Spleen (tissue), 11 donors: ENCODE measurements around the gene RIOK3. TPM values are rescaled to one million over a fixed set of nuclear protein-coding genes. Genes with fewer than 3 reads are reported as not detected.

Experiments used
- DNase-seq: peaks from one replicate; pipeline ENCODE4 v3.0.0-alpha.2; 2020
- H3K27ac ChIP-seq, 8 donors: fragments of 200-600 bp; sonication (generic) in 7 of 8; 1 replicate in 4 of 8; 2 replicates in 4 of 8; pipeline versions ENCODE4 v1.5.0 to v1.8.0; 2016 to 2021; ENCODE audit warnings: inconsistent platforms in 4 of 8, mild to moderate bottlenecking in 4 of 8, moderate library complexity in 1 of 8
- H3K27me3 ChIP-seq, 7 donors: fragments of 200-600 bp; sonication (generic) in 6 of 7; replicated peaks in 1 of 7; 1 replicate in 4 of 7; 2 replicates in 3 of 7; pipeline versions ENCODE4 v1.5.0 to v1.8.0; 2016 to 2021; ENCODE audit warnings: inconsistent platforms in 3 of 7, mild to moderate bottlenecking in 1 of 7
- H3K36me3 ChIP-seq, 6 donors: fragments of 200-600 bp; sonication (generic) in 5 of 6; 1 replicate in 4 of 6; 2 replicates in 2 of 6; pipeline versions ENCODE4 v1.5.0 to v1.8.0; 2016 to 2021; ENCODE audit warnings: inconsistent platforms in 2 of 6
- H3K4me1 ChIP-seq, 6 donors: fragments of 200-600 bp; sonication (generic) in 5 of 6; 1 replicate in 3 of 6; 2 replicates in 3 of 6; pipeline versions ENCODE4 v1.5.0 to v1.8.0; 2016 to 2021; ENCODE audit warnings: inconsistent platforms in 3 of 6
- H3K4me3 ChIP-seq, 8 donors: fragments of 200-600 bp; sonication (generic) in 7 of 8; 1 replicate in 4 of 8; 2 replicates in 4 of 8; pipeline versions ENCODE4 v1.5.0 to v1.8.0; 2016 to 2021; ENCODE audit warnings: inconsistent platforms in 4 of 8, mild to moderate bottlenecking in 4 of 8, moderate library complexity in 2 of 8
- H3K9me3 ChIP-seq, 8 donors: fragments of 200-600 bp; sonication (generic) in 7 of 8; 1 replicate in 4 of 8; 2 replicates in 4 of 8; pipeline versions ENCODE4 v1.5.0 to v1.8.0; 2016 to 2021; ENCODE audit warnings: inconsistent platforms in 4 of 8
- CTCF ChIP-seq, 11 experiments: fragments of 200-600 bp in 7 of 11; fragments of 450-650 bp in 4 of 11; sonication (generic) in 4 of 11; IDR thresholded peaks in 8 of 11; conservative IDR thresholded peaks in 3 of 11; 1 replicate in 7 of 11; 2 replicates in 4 of 11; pipeline versions ENCODE4 v1.4.0 to v1.8.0; 2016 to 2021; ENCODE audit warnings: antibody characterized with exemption in 11 of 11, inconsistent platforms in 4 of 11, mild to moderate bottlenecking in 1 of 11
- POLR2A ChIP-seq, 3 donors: fragments of 450-650 bp; IDR thresholded peaks; one replicate each; pipeline ENCODE4 v1.5.1; 2017; ENCODE audit warnings: antibody characterized with exemption in 3 of 3, mild to moderate bottlenecking in 1 of 3
- POLR2AphosphoS5 ChIP-seq, 3 donors: sonication (generic); formaldehyde crosslinking; IDR thresholded peaks; one replicate each; pipeline ENCODE4 v1.5.1; 2017; ENCODE audit warnings: antibody characterized with exemption in 3 of 3
- WGBS, 5 donors: extraction: QIAGEN DNeasy Blood & Tissue Kit in 3 of 5; methylation state at CpG; one replicate each; pipeline versions ENCODE4 v1.1.5 to v1.1.7; 2013 to 2018; 5-methylcytosine and 5-hydroxymethylcytosine counted together
- intact Hi-C: fragments of 100-400 bp; cut with DNase I; formaldehyde crosslinking; loops from one replicate; pipeline ENCODE4 v1.15.0; 2023; ENCODE audit warnings: low total_unique reads
- polyA plus RNA-seq, 3 donors: library from polyadenylated mRNA; stranded (reverse); fragments of 200-250 nt; gene quantifications; one replicate each; pipeline ENCODE4 v1.2.1, GENCODE V29; 2013
- total RNA-seq, 7 donors: library from RNA; depleted of rRNA in 3 of 7; stranded (reverse); fragments of >200 nt in 3 of 7; fragmentation: NEBNext Ultra II Directional in 4 of 7; extraction: Animal tissue kit (Norgen Biotek cat#: 25700) in 4 of 7; gene quantifications; one replicate each; pipeline versions ENCODE4 v1.1.0 to v1.2.1, GENCODE V29; 2016 to 2021
- donor health status: healthy with polysubstance abuse.
- donor health status: DM: no; HTN: no; CAD: no; lungs with moderate emphysema.
- donor health status: DM: no; HTN: no; CAD: no.
- donor health status: Bipolar disorder and iron deficiency.
- donor health status: healthy.
- donor health status: DM: no; HTN: no; CAD: no.
- donor health status: DM: yes; HTN: yes; CAD: no.

Gene RIOK3
- total and polyA plus RNA-seq, 10 donors: 33.0 to 96.1 (median 68.5) TPM

DNA sequence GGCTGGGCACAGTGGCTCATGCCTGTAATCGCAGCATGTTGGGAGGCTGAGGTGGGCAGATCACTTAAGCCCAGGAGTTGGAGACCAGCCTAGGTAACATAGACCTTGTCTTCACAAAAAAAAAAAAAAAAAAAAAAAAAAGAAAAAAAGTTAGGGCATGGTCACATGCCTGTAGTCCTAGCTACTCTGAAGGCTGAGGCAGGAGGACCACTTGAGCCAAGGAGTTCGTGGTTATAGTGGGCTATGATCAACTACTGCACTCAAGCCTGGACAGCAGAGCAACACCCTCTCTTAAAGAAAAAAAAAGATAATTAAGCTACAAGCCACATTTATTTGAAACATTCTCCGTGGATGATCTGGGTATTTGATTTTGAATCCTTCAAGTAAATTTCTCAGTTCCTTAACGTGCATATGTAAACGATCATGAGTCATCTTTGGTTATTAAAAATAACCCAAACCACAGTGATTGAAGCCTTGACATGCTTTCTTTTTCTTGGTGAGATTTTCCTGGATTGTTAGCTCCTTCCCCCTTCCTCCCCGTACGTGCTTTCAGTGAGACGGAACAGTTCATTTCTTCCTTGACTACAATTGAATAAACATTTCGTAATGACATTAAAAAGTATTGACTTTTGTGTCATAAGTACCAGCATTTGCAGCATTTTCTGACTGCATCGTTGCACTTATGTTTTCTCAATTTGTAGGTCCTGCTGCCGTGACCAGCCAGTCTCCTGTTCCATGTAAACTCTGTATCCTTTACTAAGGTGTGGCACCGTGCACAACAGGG lies 70.5 kb downstream of the RIOK3 start:
- intact Hi-C loops: no loop called here
- DNase-seq: no peak
- Histone ChIP-seq H3K9me3 (no peaks in the 10 kb centered on the region), H3K4me1 (peaks cover 0 to 37% (median 6%) of the 10 kb centered on the region in 6 donors), H3K27ac (peak overlapping the region in 2 of 8 donors; percentile 28 to 57), H3K4me3 (no peak overlapping the region), H3K36me3 (peaks cover 7 to 100% (median 97%) of the 10 kb centered on the region in 6 donors), H3K27me3 (no peaks in the 10 kb centered on the region)
- WGBS, 5 donors: 68 to 79% (median 75%) methylated on average over 12 of the region's 12 CpGs
- TF ChIP-seq POLR2AphosphoS5 (IDR thresholded peaks at IDR 0.05) (peak in 1 of 3 donors; percentile 27), CTCF (IDR thresholded peaks at IDR 0.05 in 8 of 11, conservative IDR thresholded peaks at IDR 0.05 in 3 of 11) (no peak)

DNA sequence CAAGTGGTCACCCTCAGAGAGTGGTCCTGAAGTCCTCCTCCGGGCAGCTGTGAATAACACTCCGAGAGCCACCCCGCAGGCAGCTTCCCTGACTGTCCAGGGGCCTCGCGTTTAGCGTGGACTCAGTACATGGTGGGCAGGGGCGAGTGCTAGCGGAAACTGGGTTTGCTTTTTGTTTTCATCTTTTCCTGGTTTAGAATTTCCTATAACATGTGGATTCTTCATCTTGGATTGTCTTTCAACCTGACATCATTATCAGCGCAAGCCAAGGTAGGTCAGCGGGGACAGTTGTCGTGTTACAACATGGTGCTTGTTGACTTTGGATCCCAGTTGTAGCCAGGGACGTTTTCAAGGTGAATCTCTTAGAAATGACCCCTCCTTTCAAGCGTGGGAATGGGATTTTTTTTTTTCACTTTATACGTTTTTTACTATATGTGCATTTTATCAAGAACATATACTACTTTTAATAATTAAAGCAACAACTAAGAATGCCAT lies 71.2 kb downstream of the RIOK3 start:
- no peak overlapping the region for H3K4me3 ChIP-seq
- H3K4me1 ChIP-seq: peaks cover 0 to 37% (median 6%) of the 10 kb centered on the region in 6 donors
- H3K27ac ChIP-seq: peak overlapping the region in 1 of 8 donors; percentile 28
- no peaks in the 10 kb centered on the region for H3K9me3 ChIP-seq
- peaks cover 6 to 100% (median 97%) of the 10 kb centered on the region in 6 donors for H3K36me3 ChIP-seq
- H3K27me3 ChIP-seq: no peaks in the 10 kb centered on the region
- DNase-seq: no peak
- intact Hi-C loops: no loop called here
- 93 to 96% (median 95%) methylated on average over 14 of the region's 14 CpGs for WGBS, 5 donors
- no peak for TF ChIP-seq CTCF (IDR thresholded peaks at IDR 0.05 in 8 of 11, conservative IDR thresholded peaks at IDR 0.05 in 3 of 11)
- peak in 2 of 3 donors; percentile 24 to 58 for TF ChIP-seq POLR2AphosphoS5 (IDR thresholded peaks at IDR 0.05)

GRCh38 chr18:23526501-23527063 lies 73.5 kb downstream of the RIOK3 start:
- TF ChIP-seq CTCF (IDR thresholded peaks at IDR 0.05 in 8 of 11, conservative IDR thresholded peaks at IDR 0.05 in 3 of 11): no peak
- no peak for TF ChIP-seq POLR2AphosphoS5 (IDR thresholded peaks at IDR 0.05)
- no peak for TF ChIP-seq POLR2A (IDR thresholded peaks at IDR 0.05)
- Histone ChIP-seq H3K36me3 (peaks cover 0 to 100% (median 98%) of the 10 kb centered on the region in 6 donors), H3K27me3 (no peaks in the 10 kb centered on the region), H3K9me3 (no peaks in the 10 kb centered on the region), H3K27ac (no peak overlapping the region), H3K4me1 (peaks cover 0 to 44% (median 8%) of the 10 kb centered on the region in 6 donors), H3K4me3 (no peak overlapping the region)
- DNase-seq: no peak
- WGBS, 5 donors: 96 to 98% (median 97%) methylated on average over 5 of the region's 5 CpGs
- intact Hi-C loops: no loop called here
